HEK293 (cell line): ENCODE results near the gene MEIKIN.

Experiments
- CTCF ChIA-PET: fragments of 350-600 bp; formaldehyde crosslinking; extraction: SDS; loops from one replicate; lab custom pipeline; 2021; ENCODE audit warnings: antibody characterized with exemption; lab: Yijun Ruan, JAX
- POLR2A ChIA-PET: fragments of 300-600 bp; formaldehyde crosslinking; extraction: SDS; loops from one replicate; lab custom pipeline; 2020; ENCODE audit warnings: antibody characterized with exemption, inconsistent platforms; lab: Yijun Ruan, JAX
- H3K27ac ChIP-seq: fragments of 200-500 bp; sonication (Bioruptor generic); 2 replicates; pipeline ENCODE4 v1.5.1; 2014; ENCODE audit warnings: low read depth, low read length, control low read depth, inconsistent platforms; ENCODE audit errors: extremely low read depth
- H3K36me3 ChIP-seq, 2 experiments: fragments of 200-500 bp in 1 of 2; sonication (Bioruptor generic) in 1 of 2; 1 replicate in 1 of 2; 2 replicates in 1 of 2; pipeline ENCODE4 v1.5.1; 2014 to 2017; ENCODE audit warnings: inconsistent platforms in 2 of 2, low read length in 2 of 2; ENCODE audit not compliant: control insufficient read depth in 2 of 2, insufficient read depth in 1 of 2
- H3K4me1 ChIP-seq: fragments of 200-500 bp; sonication (Bioruptor generic); 2 replicates; pipeline ENCODE4 v1.5.1; 2014; ENCODE audit warnings: mild to moderate bottlenecking, low read length, inconsistent platforms; ENCODE audit not compliant: control insufficient read depth, insufficient read depth
- H3K4me3 ChIP-seq: 2 replicates; pipeline ENCODE4 v1.5.1; 2011; ENCODE audit warnings: low read depth, mild to moderate bottlenecking, control low read depth, low read length, moderate library complexity
- H3K9me3 ChIP-seq: fragments of 200-500 bp; sonication (Bioruptor generic); 2 replicates; pipeline ENCODE4 v1.5.1; 2014; ENCODE audit warnings: low read depth, low read length, inconsistent platforms; ENCODE audit not compliant: control insufficient read depth, insufficient read depth
- GLI2 ChIP-seq: fragments of 450-650 bp; formaldehyde crosslinking; IDR thresholded peaks from 2 replicates; pipeline ENCODE4; 2017; ENCODE audit warnings: missing biosample characterization, missing genetic modification characterization, low read depth, borderline replicate concordance
- GLIS1 ChIP-seq: fragments of 450-650 bp; formaldehyde crosslinking; IDR thresholded peaks from 2 replicates; pipeline ENCODE4 v1.5.1; 2016; ENCODE audit warnings: missing biosample characterization, missing genetic modification characterization
- GLIS2 ChIP-seq: fragments of 450-650 bp; formaldehyde crosslinking; IDR thresholded peaks from 2 replicates; pipeline ENCODE4 v1.5.1; 2016; ENCODE audit warnings: missing biosample characterization, missing genetic modification characterization
- HOXC10 ChIP-seq: sonication (generic); formaldehyde crosslinking; IDR thresholded peaks from 2 replicates; pipeline ENCODE4 v1.8.1; 2023; ENCODE audit warnings: mild to moderate bottlenecking, missing genetic modification reagents
- PRDM2 ChIP-seq: fragments of 450-650 bp; formaldehyde crosslinking; IDR thresholded peaks from 2 replicates; pipeline ENCODE4 v1.5.1; 2016; ENCODE audit warnings: missing biosample characterization, missing genetic modification characterization, borderline replicate concordance
- ZBTB21 ChIP-seq: fragments of 450-650 bp; formaldehyde crosslinking; IDR thresholded peaks from 2 replicates; pipeline ENCODE4 v1.5.1; 2017; ENCODE audit warnings: missing biosample characterization, missing genetic modification characterization
- ZFHX2 ChIP-seq: fragments of 450-650 bp; formaldehyde crosslinking; conservative IDR thresholded peaks from 2 replicates; pipeline ENCODE4 v1.5.1; 2016; ENCODE audit warnings: missing biosample characterization, missing genetic modification characterization
- ZNF132 ChIP-seq: fragments of 450-650 bp; formaldehyde crosslinking; IDR thresholded peaks from 2 replicates; pipeline ENCODE4 v1.5.1; 2017; ENCODE audit warnings: missing biosample characterization, missing genetic modification characterization, borderline replicate concordance
- ZNF155 ChIP-seq: fragments of 450-650 bp; formaldehyde crosslinking; IDR thresholded peaks from 2 replicates; pipeline ENCODE4 v1.5.1; 2016; ENCODE audit warnings: missing biosample characterization, missing genetic modification characterization
- ZNF16 ChIP-seq: fragments of 450-650 bp; formaldehyde crosslinking; IDR thresholded peaks from 2 replicates; pipeline ENCODE4 v1.5.1; 2016; ENCODE audit warnings: low read depth, missing biosample characterization, missing genetic modification characterization
- ZNF184 ChIP-seq: fragments of 450-650 bp; IDR thresholded peaks from 2 replicates; pipeline ENCODE4 v1.5.1; 2018; ENCODE audit warnings: missing biosample characterization, mild to moderate bottlenecking, missing genetic modification characterization
- ZNF302 ChIP-seq: fragments of 450-650 bp; formaldehyde crosslinking; IDR thresholded peaks from 2 replicates; pipeline ENCODE4 v1.5.1; 2016; ENCODE audit warnings: missing biosample characterization, missing genetic modification characterization, low read depth
- ZNF311 ChIP-seq: fragments of 450-650 bp; formaldehyde crosslinking; IDR thresholded peaks from 2 replicates; pipeline ENCODE4 v1.5.1; 2017; ENCODE audit warnings: missing biosample characterization, missing genetic modification characterization, borderline replicate concordance
- ZNF362 ChIP-seq: fragments of 450-650 bp; formaldehyde crosslinking; IDR thresholded peaks from 2 replicates; pipeline ENCODE4 v1.5.1; 2016; ENCODE audit warnings: missing biosample characterization, missing genetic modification characterization
- ZNF426 ChIP-seq: fragments of 450-650 bp; formaldehyde crosslinking; IDR thresholded peaks from 2 replicates; pipeline ENCODE4 v1.5.1; 2017; ENCODE audit warnings: missing biosample characterization, missing genetic modification characterization, mild to moderate bottlenecking, inconsistent platforms, moderate library complexity
- ZNF529 ChIP-seq: fragments of 450-650 bp; formaldehyde crosslinking; IDR thresholded peaks from 2 replicates; pipeline ENCODE4 v1.5.1; 2017; ENCODE audit warnings: missing genetic modification characterization, missing biosample characterization; ENCODE audit not compliant: insufficient replicate concordance
- ZNF692 ChIP-seq: fragments of 450-650 bp; formaldehyde crosslinking; IDR thresholded peaks from 2 replicates; pipeline ENCODE4 v1.5.1; 2016; ENCODE audit warnings: missing biosample characterization, missing genetic modification characterization
- ZSCAN18 ChIP-seq: fragments of 450-650 bp; formaldehyde crosslinking; IDR thresholded peaks from 2 replicates; pipeline ENCODE4 v1.5.1; 2016; ENCODE audit warnings: missing biosample characterization, missing genetic modification characterization

Gene MEIKIN

GRCh38 chr5:131988601-131989000, 43.1 kb upstream of the MEIKIN start:
- Histone ChIP-seq H3K4me3 (no peak overlapping the region), H3K4me1 (no peaks in the 10 kb centered on the region), H3K9me3 (no peaks in the 10 kb centered on the region), H3K27ac (no peak overlapping the region), H3K36me3 (no peaks in the 10 kb centered on the region)
- TF ChIP-seq ZNF132 (tag by site-specific recombination): no peak
- TF ChIP-seq GLI2 (tag by site-specific recombination): no peak
- TF ChIP-seq GLIS2 (tag by site-specific recombination): no peak
- TF ChIP-seq ZNF362 (tag by site-specific recombination): no peak
- no peak for TF ChIP-seq ZFHX2 (tag by site-specific recombination)
- TF ChIP-seq ZNF311 (tag by site-specific recombination): no peak
- no peak for TF ChIP-seq ZNF16 (tag by site-specific recombination)
- TF ChIP-seq ZNF529 (tag by site-specific recombination): no peak
- TF ChIP-seq ZSCAN18 (tag by site-specific recombination): no peak
- TF ChIP-seq HOXC10 (CRISPR knock-in tag): no peak
- no peak for TF ChIP-seq ZNF302 (tag by site-specific recombination)
- no peak for TF ChIP-seq PRDM2 (tag by site-specific recombination)
- TF ChIP-seq ZNF692 (tag by site-specific recombination): no peak
- CTCF ChIA-PET: no interaction called here
- POLR2A ChIA-PET: no interaction called here

GRCh38 chr5:131987251-131987650, 41.8 kb upstream of the MEIKIN start:
- CTCF ChIA-PET: interaction anchor here (0.7 kb wide), 1 partner anchor 200 kb away, joined by 6 read pairs; no protein-coding TSS in a partner anchor
- Histone ChIP-seq H3K4me1 (no peaks in the 10 kb centered on the region), H3K36me3 (no peaks in the 10 kb centered on the region), H3K4me3 (no peak overlapping the region), H3K27ac (no peak overlapping the region), H3K9me3 (no peaks in the 10 kb centered on the region)
- POLR2A ChIA-PET: no interaction called here
- TF ChIP-seq ZBTB21 (tag by site-specific recombination): no peak
- TF ChIP-seq GLIS1 (tag by site-specific recombination): peak; percentile 14; the same call in 1 of the 2 replicates
- TF ChIP-seq ZNF184: no peak
- no peak for TF ChIP-seq ZNF155 (tag by site-specific recombination)
- TF ChIP-seq ZNF426 (tag by site-specific recombination): no peak
